OCI-LY3 (cell line): ENCODE results near the gene MGST1.

Source experiments
- H2AFZ ChIP-seq: fragments of 200-600, 300-600 bp; shearing (Covaris generic); 2 replicates; pipeline ENCODE4 v1.6.0; 2014; ENCODE audit warnings: antibody characterized with exemption, low read depth, low read length
- H3K27ac ChIP-seq: fragments of 200-600, 300-600 bp; sonication (generic); 2 replicates; pipeline ENCODE4 v1.5.1; 2014; ENCODE audit warnings: mild to moderate bottlenecking, low read length, moderate library complexity, mixed read lengths
- H3K27me3 ChIP-seq: fragments of 200-600, 300-600 bp; sonication (generic); 2 replicates; pipeline ENCODE4 v1.6.1; 2014; ENCODE audit warnings: low read depth, low read length, mixed read lengths
- H3K36me3 ChIP-seq: fragments of 200-600, 300-600 bp; sonication (generic); replicated peaks from 2 replicates; pipeline ENCODE3; 2014; ENCODE audit warnings: low read depth, low read length, mixed read lengths
- H3K4me1 ChIP-seq: fragments of 300-600, 200-600 bp; sonication (generic); 2 replicates; pipeline ENCODE4 v1.6.1; 2014; ENCODE audit warnings: low read length, mixed read lengths
- H3K4me2 ChIP-seq: fragments of 200-600, 300-600 bp; sonication (generic); 2 replicates; pipeline ENCODE4 v1.6.1; 2014; ENCODE audit warnings: low read length, mixed read lengths
- H3K4me3 ChIP-seq: fragments of 300-600, 200-600 bp; sonication (generic); 2 replicates; pipeline ENCODE4 v1.5.1; 2014; ENCODE audit warnings: antibody characterized with exemption, mild to moderate bottlenecking, low read length, moderate library complexity
- H3K79me2 ChIP-seq: fragments of 300-600, 200-600 bp; shearing (Covaris generic); 2 replicates; pipeline ENCODE4 v1.6.1; 2014; ENCODE audit warnings: mild to moderate bottlenecking, low read length, mixed read lengths
- H3K9ac ChIP-seq: fragments of 300-600, 200-600 bp; shearing (Covaris generic); 2 replicates; pipeline ENCODE4 v1.6.0; 2014; ENCODE audit warnings: mild to moderate bottlenecking, low read length, moderate library complexity
- H3K9me3 ChIP-seq: fragments of 200-600, 300-600 bp; shearing (Covaris generic); 2 replicates; pipeline ENCODE4 v1.6.1; 2014; ENCODE audit warnings: low read length, mixed read lengths; ENCODE audit not compliant: insufficient read depth
- H4K20me1 ChIP-seq: fragments of 200-600, 300-600 bp; sonication (generic); 2 replicates; pipeline ENCODE4 v1.6.1; 2016; ENCODE audit warnings: low read length, mixed read lengths; ENCODE audit not compliant: insufficient read depth
- EZH2phosphoT487 ChIP-seq: fragments of 200-600 bp; shearing (Covaris generic); IDR thresholded peaks from 2 replicates; pipeline ENCODE4 v1.6.1; 2018; ENCODE audit warnings: antibody characterized with exemption, mixed run types, low read depth
- TF ChIP-seq, protein P1 (sequence below): fragments of 200-600, 300-600 bp; sonication (generic); IDR thresholded peaks from 2 replicates; pipeline ENCODE4 v1.5.1; 2014; ENCODE audit warnings: antibody characterized with exemption, low read length, low read depth

MGST1 gene

DNA sequence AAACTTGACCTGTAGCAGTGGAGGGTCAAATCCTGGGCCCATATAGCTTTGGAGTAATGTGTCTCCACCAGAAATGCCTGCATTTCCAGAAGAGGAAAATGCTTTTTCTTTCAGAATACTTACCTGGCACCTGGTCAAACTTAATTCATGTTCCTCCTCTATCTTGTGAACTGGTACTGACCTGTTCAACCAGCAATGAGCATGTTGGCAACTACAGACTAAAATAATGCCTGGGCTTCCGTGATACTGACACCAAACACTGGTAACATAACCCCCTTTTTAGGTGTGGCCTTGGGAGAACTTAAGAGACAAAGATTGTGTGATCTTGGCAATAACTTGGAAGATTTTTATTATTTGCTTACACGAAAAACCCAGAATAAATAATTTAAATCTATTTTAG lies 23.8 kb upstream of the MGST1 start:
- Histone ChIP-seq H3K4me2 (no peak overlapping the region), H3K27ac (no peak overlapping the region), H3K79me2 (no peaks in the 10 kb centered on the region), H3K9me3 (no peaks in the 10 kb centered on the region), H2AFZ (no peak overlapping the region), H4K20me1 (no peaks in the 10 kb centered on the region), H3K9ac (no peak overlapping the region), H3K27me3 (no peaks in the 10 kb centered on the region), H3K4me3 (no peak overlapping the region), H3K36me3 (no peaks in the 10 kb centered on the region), H3K4me1 (no peaks in the 10 kb centered on the region)
- TF ChIP-seq EZH2phosphoT487 = no peak
- TF ChIP-seq, protein P1, sequence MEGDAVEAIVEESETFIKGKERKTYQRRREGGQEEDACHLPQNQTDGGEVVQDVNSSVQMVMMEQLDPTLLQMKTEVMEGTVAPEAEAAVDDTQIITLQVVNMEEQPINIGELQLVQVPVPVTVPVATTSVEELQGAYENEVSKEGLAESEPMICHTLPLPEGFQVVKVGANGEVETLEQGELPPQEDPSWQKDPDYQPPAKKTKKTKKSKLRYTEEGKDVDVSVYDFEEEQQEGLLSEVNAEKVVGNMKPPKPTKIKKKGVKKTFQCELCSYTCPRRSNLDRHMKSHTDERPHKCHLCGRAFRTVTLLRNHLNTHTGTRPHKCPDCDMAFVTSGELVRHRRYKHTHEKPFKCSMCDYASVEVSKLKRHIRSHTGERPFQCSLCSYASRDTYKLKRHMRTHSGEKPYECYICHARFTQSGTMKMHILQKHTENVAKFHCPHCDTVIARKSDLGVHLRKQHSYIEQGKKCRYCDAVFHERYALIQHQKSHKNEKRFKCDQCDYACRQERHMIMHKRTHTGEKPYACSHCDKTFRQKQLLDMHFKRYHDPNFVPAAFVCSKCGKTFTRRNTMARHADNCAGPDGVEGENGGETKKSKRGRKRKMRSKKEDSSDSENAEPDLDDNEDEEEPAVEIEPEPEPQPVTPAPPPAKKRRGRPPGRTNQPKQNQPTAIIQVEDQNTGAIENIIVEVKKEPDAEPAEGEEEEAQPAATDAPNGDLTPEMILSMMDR = no peak

GRCh38 chr12:16324272-16324671 lies 23.2 kb upstream of the MGST1 start:
- no peaks in the 10 kb centered on the region for H3K36me3 ChIP-seq
- H3K9me3 ChIP-seq = no peaks in the 10 kb centered on the region
- H3K27ac ChIP-seq = no peak overlapping the region
- no peak overlapping the region for H3K4me3 ChIP-seq
- H3K79me2 ChIP-seq = no peaks in the 10 kb centered on the region
- no peaks in the 10 kb centered on the region for H3K27me3 ChIP-seq
- no peak overlapping the region for H3K4me2 ChIP-seq
- TF ChIP-seq EZH2phosphoT487 = no peak
- no peak overlapping the region for H2AFZ ChIP-seq
- H4K20me1 ChIP-seq = no peaks in the 10 kb centered on the region
- H3K9ac ChIP-seq = no peak overlapping the region
- H3K4me1 ChIP-seq = no peaks in the 10 kb centered on the region

GRCh38 chr12:16324772-16325171 lies 22.7 kb upstream of the MGST1 start:
- Histone ChIP-seq H3K27me3 (no peaks in the 10 kb centered on the region), H3K27ac (no peak overlapping the region), H3K9me3 (no peaks in the 10 kb centered on the region), H3K4me3 (no peak overlapping the region), H3K79me2 (no peaks in the 10 kb centered on the region), H3K9ac (no peak overlapping the region), H3K4me2 (no peak overlapping the region), H3K4me1 (no peaks in the 10 kb centered on the region), H3K36me3 (no peaks in the 10 kb centered on the region), H4K20me1 (no peaks in the 10 kb centered on the region), H2AFZ (no peak overlapping the region)
- TF ChIP-seq, protein P1 = no peak
- TF ChIP-seq EZH2phosphoT487 = no peak

GRCh38 chr12:16325426-16325825 lies 22.0 kb upstream of the MGST1 start:
- Histone ChIP-seq H3K4me2 (no peak overlapping the region), H3K36me3 (no peaks in the 10 kb centered on the region), H3K9me3 (no peaks in the 10 kb centered on the region), H3K4me1 (no peaks in the 10 kb centered on the region), H4K20me1 (no peaks in the 10 kb centered on the region), H2AFZ (no peak overlapping the region), H3K4me3 (no peak overlapping the region), H3K9ac (no peak overlapping the region), H3K79me2 (no peaks in the 10 kb centered on the region), H3K27me3 (no peaks in the 10 kb centered on the region), H3K27ac (no peak overlapping the region)
- TF ChIP-seq, protein P1 = no peak
- TF ChIP-seq EZH2phosphoT487 = no peak

- no peaks in the 10 kb centered on the region for H3K27me3 ChIP-seq
- no peaks in the 10 kb centered on the region for H3K36me3 ChIP-seq
- no peak for TF ChIP-seq EZH2phosphoT487
- TF ChIP-seq, protein P1 = no peak
- no peaks in the 10 kb centered on the region for H4K20me1 ChIP-seq
- no peaks in the 10 kb centered on the region for H3K79me2 ChIP-seq
- H3K4me3 ChIP-seq = no peak overlapping the region
- H3K9ac ChIP-seq = no peak overlapping the region
- H3K9me3 ChIP-seq = no peaks in the 10 kb centered on the region
- no peak overlapping the region for H3K4me2 ChIP-seq
- H3K4me1 ChIP-seq = no peaks in the 10 kb centered on the region
- H2AFZ ChIP-seq = no peak overlapping the region
- H3K27ac ChIP-seq = no peak overlapping the region
These were observed 19.5 kb upstream of the MGST1 start for GRCh38 chr12:16327963-16328362.
